HepG2 (cell line): ENCODE results near the gene VEGFA. TPM values are rescaled to one million over a fixed set of nuclear protein-coding genes. Genes with fewer than 3 reads are reported as not detected.

Source experiments
- ATF4 ChIP-seq, 2 experiments: fragments of 450-650 bp in 1 of 2; sonication (generic) in 1 of 2; formaldehyde crosslinking; IDR thresholded peaks; 2 replicates each; pipeline versions ENCODE4 v1.5.0 to v1.8.0; 2020 to 2022; ENCODE audit warnings: mild to moderate bottlenecking in 1 of 2, missing genetic modification reagents in 1 of 2
- GLMP ChIP-seq: sonication (generic); formaldehyde crosslinking; IDR thresholded peaks from 2 replicates; pipeline ENCODE4 v1.9.0; 2021; ENCODE audit warnings: missing genetic modification reagents, mild to moderate bottlenecking, borderline replicate concordance
- HBP1 ChIP-seq: IDR thresholded peaks from 2 replicates; pipeline ENCODE4 v1.6.1; 2016; ENCODE audit warnings: low read depth, control low read depth
- MNT ChIP-seq: fragments of 450-650 bp; IDR thresholded peaks from 2 replicates; pipeline ENCODE4 v1.6.1; 2016
- PATZ1 ChIP-seq: sonication (generic); formaldehyde crosslinking; IDR thresholded peaks from 2 replicates; pipeline ENCODE4 v1.4.0; 2020; ENCODE audit warnings: missing genetic modification reagents
- ZBTB40 ChIP-seq, 2 experiments: fragments of 450-650 bp in 1 of 2; sonication (generic) in 1 of 2; formaldehyde crosslinking in 1 of 2; IDR thresholded peaks; 2 replicates each; pipeline versions ENCODE4 v1.6.1 to v1.8.0; 2016 to 2022; ENCODE audit warnings: antibody characterized with exemption in 1 of 2, mild to moderate bottlenecking in 1 of 2, missing genetic modification reagents in 1 of 2
- ZFYVE20 ChIP-seq: sonication (generic); formaldehyde crosslinking; IDR thresholded peaks from 2 replicates; pipeline ENCODE4 v1.8.0; 2023; ENCODE audit warnings: low read depth, mild to moderate bottlenecking, moderate library complexity, missing genetic modification reagents, borderline replicate concordance
- ZNF207 ChIP-seq: fragments of 450-650 bp; IDR thresholded peaks from 2 replicates; pipeline ENCODE4 v1.6.1; 2016; ENCODE audit warnings: antibody characterized with exemption, borderline replicate concordance
- ZNF224 ChIP-seq: sonication (generic); formaldehyde crosslinking; IDR thresholded peaks from 2 replicates; pipeline ENCODE4 v1.5.0; 2020; ENCODE audit warnings: mild to moderate bottlenecking, missing genetic modification reagents
- ZNF30 ChIP-seq: sonication (generic); formaldehyde crosslinking; IDR thresholded peaks from 2 replicates; pipeline ENCODE4 v1.5.0; 2020; ENCODE audit warnings: mild to moderate bottlenecking, missing genetic modification reagents
- ZNF451 ChIP-seq: sonication (generic); formaldehyde crosslinking; IDR thresholded peaks from 2 replicates; pipeline ENCODE4 v1.5.0; 2020; ENCODE audit warnings: mild to moderate bottlenecking, missing genetic modification reagents
- polyA plus RNA-seq, 8 experiments: library from polyadenylated mRNA; depleted of rRNA in 3 of 8; stranded (reverse) in 7 of 8; unstranded in 1 of 8; fragments of >200 nt; fragmentation: Illumina TruSeq in 4 of 8; extraction: Trizol in 4 of 8; gene quantifications; 2 replicates each; pipeline versions ENCODE4 v1.2.1 to v1.2.3, GENCODE V29; 2011 to 2016; ENCODE audit warnings: low read depth in 4 of 8, missing spikeins in 1 of 8, mixed read lengths in 1 of 8; ENCODE audit not compliant: insufficient read depth in 1 of 8
- total RNA-seq, 5 experiments: library from RNA; depleted of rRNA; stranded (reverse); fragments of >200 nt; fragmentation: Illumina TruSeq; extraction: Trizol; gene quantifications; 2 replicates each; pipeline ENCODE4 v1.2.3, GENCODE V29; 2016; ENCODE audit warnings: low read depth in 1 of 5

Gene VEGFA
- total and polyA plus RNA-seq, 2 of the 13 experiments (the other 11 are each of a cell fraction or from before 2014, with no cell fraction given): 68.1 to 629 TPM

- TF ChIP-seq ZBTB40 (IDR thresholded peaks at IDR 0.05) (0 out of 2 replicates have a peak, but pooled peaks have one; percentile 9), ZBTB40 (CRISPR knock-in tag; IDR thresholded peaks at IDR 0.05) (no peak), GLMP (CRISPR knock-in tag) (no peak), MNT (peak; percentile 20; the same call in 1 of the 2 replicates), ZNF451 (CRISPR knock-in tag) (no peak), ZFYVE20 (CRISPR knock-in tag) (no peak), ZNF207 (0 out of 2 replicates have a peak, but pooled peaks have one; percentile 65), PATZ1 (CRISPR knock-in tag) (no peak), ZNF224 (no peak), HBP1 (CRISPR knock-in tag) (no peak), ATF4 (CRISPR knock-in tag; IDR thresholded peaks at IDR 0.05) (no peak), ZNF30 (CRISPR knock-in tag) (no peak)
Measured at GRCh38 chr6:43753570-43754183, 16.3 kb upstream of the VEGFA start (continued).
